B cell (primary cell): ENCODE measurements around the gene IMPDH2. TPM values are rescaled to one million over a fixed set of nuclear protein-coding genes. Genes with fewer than 3 reads are reported as not detected.
"Not testable (repeated sequence)": the region's sequence is repeated elsewhere in the genome, so short reads cannot be mapped to it uniquely, and the experiment has no call there.

ENCODE experiments used
- ATAC-seq: fragments of 200-7000 bp; cut with Tn5 transposase; one replicate; pipeline ENCODE4 v1.10.0; 2021; ENCODE audit warnings: low read depth, mild to moderate bottlenecking, moderate number of reproducible peaks, moderate library complexity
- CTCF ChIA-PET: fragments of 350-600 bp; sonication (Branson Sonifier 250); formaldehyde crosslinking; loops from one replicate; lab custom pipeline; 2021; ENCODE audit warnings: antibody characterized with exemption, inconsistent platforms; lab: Charles Lee
- POLR2A ChIA-PET: fragments of 350-600 bp; sonication (Branson Sonifier 250); formaldehyde crosslinking; loops from one replicate; lab custom pipeline; 2021; ENCODE audit warnings: antibody characterized with exemption; lab: Charles Lee
- DNase-seq: peaks from one replicate; pipeline ENCODE4 v3.0.0; 2013
- H2AFZ ChIP-seq: 2 replicates; pipeline ENCODE4 v1.6.1; 2012; ENCODE audit warnings: mild to moderate bottlenecking, low read depth, low read length; ENCODE audit not compliant: insufficient read depth, poor library complexity, severe bottlenecking
- H3K27ac ChIP-seq, 2 donors: 1 replicate in 1 of 2; 2 replicates in 1 of 2; pipeline ENCODE4 v1.5.1; 2012 to 2013; ENCODE audit warnings: low read length in 2 of 2, mild to moderate bottlenecking in 2 of 2, moderate library complexity in 1 of 2
- H3K27me3 ChIP-seq, 4 experiments: fragments of 200-600 bp in 1 of 4; sonication (generic) in 1 of 4; replicated peaks in 1 of 4; 1 replicate in 2 of 4; 2 replicates in 2 of 4; pipeline versions ENCODE4 v1.6.1 to v1.7.0; 2013 to 2016; ENCODE audit warnings: low read length in 3 of 4, mild to moderate bottlenecking in 2 of 4, mixed read lengths in 1 of 4, moderate library complexity in 1 of 4; ENCODE audit not compliant: insufficient read depth in 4 of 4, control insufficient read depth in 3 of 4; ENCODE audit errors: control extremely low read depth in 1 of 4
- H3K36me3 ChIP-seq, 2 experiments: replicated peaks in 1 of 2; 1 replicate in 1 of 2; 2 replicates in 1 of 2; pipeline versions ENCODE4 v1.6.1 to v1.7.1; 2013; ENCODE audit warnings: low read length in 1 of 2; ENCODE audit not compliant: insufficient read depth in 2 of 2, control insufficient read depth in 1 of 2; ENCODE audit errors: control extremely low read depth in 1 of 2, extremely low read depth in 1 of 2
- H3K4me1 ChIP-seq, 2 donors: fragments of 200-600 bp in 1 of 2; sonication (generic) in 1 of 2; 1 replicate in 1 of 2; 2 replicates in 1 of 2; pipeline versions ENCODE4 v1.5.1 to v1.6.1; 2013 to 2017; ENCODE audit warnings: low read length in 2 of 2; ENCODE audit not compliant: control insufficient read depth in 2 of 2, insufficient read depth in 2 of 2
- H3K4me2 ChIP-seq: replicated peaks from 2 replicates; pipeline ENCODE3; 2012; ENCODE audit warnings: mild to moderate bottlenecking, low read depth, low read length; ENCODE audit not compliant: poor library complexity, severe bottlenecking
- H3K4me3 ChIP-seq, 5 experiments: fragments of 200-600 bp in 1 of 5; sonication (generic) in 1 of 5; 1 replicate in 3 of 5; 2 replicates in 2 of 5; pipeline versions ENCODE4 v1.5.1 to v1.7.0; 2011 to 2016; ENCODE audit warnings: low read length in 4 of 5, mild to moderate bottlenecking in 4 of 5, low read depth in 2 of 5, control low read depth in 1 of 5, moderate library complexity in 1 of 5; ENCODE audit not compliant: insufficient read depth in 1 of 5; ENCODE audit errors: control extremely low read depth in 1 of 5, extremely low read depth in 1 of 5
- H3K79me2 ChIP-seq: fragments of 200-600 bp; sonication (generic); one replicate; pipeline ENCODE4 v1.6.0; 2016; ENCODE audit warnings: low read length; ENCODE audit not compliant: control insufficient read depth, insufficient read depth
- H3K9ac ChIP-seq: fragments of 200-600 bp; sonication (generic); 2 replicates; pipeline ENCODE4 v1.6.1; 2017; ENCODE audit warnings: mild to moderate bottlenecking, low read length, moderate library complexity
- H3K9me3 ChIP-seq, 3 donors: one replicate each; pipeline versions ENCODE4 v1.6.1 to v1.7.1; 2013; ENCODE audit warnings: low read length in 2 of 3; ENCODE audit not compliant: control insufficient read depth in 2 of 3, insufficient read depth in 1 of 3; ENCODE audit errors: control extremely low read depth in 1 of 3
- H4K20me1 ChIP-seq: 2 replicates; pipeline ENCODE4 v1.6.0; 2012; ENCODE audit warnings: mild to moderate bottlenecking, low read length; ENCODE audit not compliant: insufficient read depth, control insufficient read depth, poor library complexity, severe bottlenecking
- H3K27ac Mint-ChIP-seq: one replicate; pipeline ENCODE4 v1.8.0; 2021; ENCODE audit warnings: mixed read lengths
- H3K27me3 Mint-ChIP-seq: one replicate; pipeline ENCODE4 v1.8.0; 2021; ENCODE audit warnings: mixed read lengths
- H3K4me1 Mint-ChIP-seq: one replicate; pipeline ENCODE4 v1.8.0; 2021; ENCODE audit warnings: mixed read lengths
- H3K4me3 Mint-ChIP-seq: one replicate; pipeline ENCODE4 v1.8.0; 2021; ENCODE audit warnings: mixed read lengths
- H3K9me3 Mint-ChIP-seq: one replicate; pipeline ENCODE4 v1.8.0; 2022; ENCODE audit warnings: mixed read lengths; ENCODE audit not compliant: insufficient read depth
- CTCF ChIP-seq: fragments of 200-600 bp; IDR thresholded peaks from one replicate; pipeline ENCODE4 v1.8.0; 2022; ENCODE audit warnings: antibody characterized with exemption, mild to moderate bottlenecking
- EZH2 ChIP-seq: IDR thresholded peaks from 2 replicates; pipeline ENCODE4 v1.6.1; 2012; ENCODE audit warnings: borderline replicate concordance, low read depth, mild to moderate bottlenecking, moderate library complexity, low read length; ENCODE audit not compliant: insufficient read depth, poor library complexity, severe bottlenecking
- WGBS: methylation state at CpG from one replicate; pipeline ENCODE4 v1.1.5; 2013; ENCODE audit warnings: missing lambda C conversion rate; ENCODE audit not compliant: insufficient coverage; 5-methylcytosine and 5-hydroxymethylcytosine counted together
- intact Hi-C: fragments of 100-400 bp; cut with micrococcal nuclease; formaldehyde crosslinking; loops from one replicate; pipeline ENCODE4 v1.10.0; 2022
- polyA plus RNA-seq: library from polyadenylated mRNA; depleted of rRNA; stranded (reverse); fragments of >200 nt; gene quantifications from 2 replicates; pipeline ENCODE4 v1.2.3, GENCODE V29; 2012
- total RNA-seq, 2 donors: library from RNA; stranded (reverse); fragments of 120-200 nt in 1 of 2; gene quantifications; 1 replicate in 1 of 2; 2 replicates in 1 of 2; pipeline versions ENCODE4 v1.2.3 to v1.2.4, GENCODE V29; 2013 to 2022

Gene IMPDH2
- total and polyA plus RNA-seq, 2 donors (not counting 1 experiment from before 2014, with no cell fraction given) = 171 to 193 TPM

DNA sequence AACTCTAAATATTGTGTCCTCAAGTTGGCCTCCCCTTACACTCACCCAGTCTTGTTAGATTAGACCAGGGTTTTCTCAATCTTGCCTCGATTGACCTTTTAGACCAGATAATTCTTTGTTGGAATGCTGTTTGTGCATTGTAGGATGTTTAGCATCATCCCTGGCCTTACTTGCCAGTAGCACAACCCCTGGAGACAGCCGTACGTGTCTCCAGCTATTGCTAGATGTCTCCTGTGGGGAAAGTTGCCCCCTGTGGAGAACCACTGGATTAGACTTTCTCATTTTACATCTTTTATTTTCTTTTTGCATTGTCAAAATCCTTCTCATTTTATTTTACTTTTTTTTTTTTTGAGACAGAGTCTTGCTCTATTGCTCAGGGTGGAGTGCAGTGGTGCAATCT lies 19.8 kb downstream of the IMPDH2 start:
- ChIA-PET POLR2A (interaction anchor here (0.9 to 4.0 kb wide), 3 partner anchors 9 to 20 kb away, joined by 3 to 116 read pairs (median 7); partner anchors contain the start of genes DALRD3, NDUFAF3 and P4HTM), CTCF (interaction anchor here (0.6 to 4.4 kb wide), 5 partner anchors 8 to 435 kb away, joined by 3 to 52 read pairs (median 4); partner anchors contain the start of genes DALRD3, IMPDH2 and NDUFAF3)
- Mint-ChIP-seq H3K4me1 (peaks cover 34% of the 10 kb centered on the region), H3K9me3 (no peaks in the 10 kb centered on the region), H3K27me3 (no peaks in the 10 kb centered on the region), H3K27ac (peak overlapping the region; percentile 47), H3K4me3 (peak overlapping the region; percentile 100)
- intact Hi-C loops = no loop called here
- H3K27me3 ChIP-seq = no peaks in the 10 kb centered on the region
- no peak overlapping the region for H3K27ac ChIP-seq
- peaks cover 76% of the 10 kb centered on the region for H3K79me2 ChIP-seq
- TF ChIP-seq EZH2 = no peak
- no peak for TF ChIP-seq CTCF
- H4K20me1 ChIP-seq = peaks cover 49% of the 10 kb centered on the region
- peaks cover 0 to 22% of the 10 kb centered on the region in 2 experiments for H3K36me3 ChIP-seq
- no peak overlapping the region for H2AFZ ChIP-seq
- H3K4me2 ChIP-seq = no peak overlapping the region
- H3K9me3 ChIP-seq = no peaks in the 10 kb centered on the region
- DNase-seq (no peak), ATAC-seq (no peak)
- peaks cover 15 to 18% of the 10 kb centered on the region in 2 donors for H3K4me1 ChIP-seq
- H3K4me3 ChIP-seq = no peak overlapping the region
- no peak overlapping the region for H3K9ac ChIP-seq
- WGBS = 92% methylated on average over 2 of the region's 3 CpGs

DNA sequence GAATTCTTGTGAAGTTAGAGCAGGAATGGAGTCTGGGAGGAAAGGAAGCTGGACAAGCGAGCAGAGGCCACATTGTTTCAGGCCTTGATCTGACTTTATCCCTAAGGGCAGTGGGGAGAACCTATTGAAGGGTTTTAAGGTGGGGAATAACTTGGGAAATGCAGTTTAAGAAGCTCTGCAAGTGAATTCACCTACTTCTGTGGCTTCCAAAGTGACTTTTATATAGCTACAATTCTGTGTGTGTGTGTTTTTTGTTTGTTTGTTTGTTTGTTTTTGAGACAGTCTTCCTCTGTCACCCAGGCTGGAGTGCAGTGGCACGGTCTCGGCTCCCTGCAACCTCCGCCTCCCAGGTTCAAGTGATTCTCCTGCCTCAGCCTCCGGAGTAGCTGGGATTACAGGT lies 20.6 kb downstream of the IMPDH2 start:
- Histone ChIP-seq H3K27ac (peak overlapping the region in 1 of 2 donors; percentile 96), H3K4me1 (peaks cover 15 to 18% of the 10 kb centered on the region in 2 donors), H3K9ac (peak overlapping the region; percentile 95), H3K36me3 (peaks cover 0 to 18% of the 10 kb centered on the region in 2 experiments), H3K4me2 (peak overlapping the region; percentile 93), H3K4me3 (peak overlapping the region in 2 of 5 experiments; percentile 89 to 99), H4K20me1 (peaks cover 42% of the 10 kb centered on the region), H2AFZ (peak overlapping the region; percentile 2), H3K79me2 (peaks cover 68% of the 10 kb centered on the region)
- intact Hi-C loops, DNase-seq, H3K27me3 Mint-ChIP-seq, H3K9me3 ChIP-seq, H3K9me3 Mint-ChIP-seq, ATAC-seq, H3K27me3 ChIP-seq: not testable (repeated sequence)
- CTCF ChIA-PET = interaction anchor here (0.8 to 5.6 kb wide), 6 partner anchors 9 to 90 kb away, joined by 3 to 73 read pairs (median 9); partner anchors contain the start of genes DALRD3, IMPDH2, NDUFAF3 and P4HTM
- H3K4me1 Mint-ChIP-seq = peaks cover 29% of the 10 kb centered on the region
- H3K4me3 Mint-ChIP-seq = peak overlapping the region; percentile 100
- peak overlapping the region; percentile 99 for H3K27ac Mint-ChIP-seq
- POLR2A ChIA-PET = interaction anchor here (0.9 to 4.0 kb wide), 3 partner anchors 8 to 21 kb away, joined by 4 to 116 read pairs (median 7); partner anchors contain the start of genes DALRD3, IMPDH2 and NDUFAF3
- WGBS = 95% methylated on average over 4 of the region's 5 CpGs
